Lung (tissue), 12 donors: ENCODE data around the gene PTPRJ. TPM values are rescaled to one million over a fixed set of nuclear protein-coding genes. Genes with fewer than 3 reads are reported as not detected.
A peak's percentile ranks its signal among the peaks of the same experiment; 100 is the strongest.
"Not testable (repeated sequence)": the region's sequence is repeated elsewhere in the genome, so short reads cannot be mapped to it uniquely, and the experiment has no call there.

Experiments used
- ATAC-seq: fragments of 200-7000 bp; cut with Tn5 transposase; one replicate; pipeline ENCODE4 v1.9.1; 2020; ENCODE audit warnings: moderate number of reproducible peaks; ENCODE audit not compliant: insufficient read depth, low FRiP score
- DNase-seq, 3 donors: peaks; one replicate each; pipeline ENCODE4 v3.0.0-alpha.2; 2013 to 2017
- H3K27ac ChIP-seq, 2 donors: one replicate each; pipeline ENCODE4 v1.5.1; 2013; ENCODE audit warnings: mild to moderate bottlenecking in 2 of 2, moderate library complexity in 2 of 2, control low read depth in 1 of 2, inconsistent platforms in 1 of 2, low read depth in 1 of 2, low read length in 1 of 2
- H3K27me3 ChIP-seq, 3 donors: one replicate each; pipeline ENCODE4 v1.5.1; 2013; ENCODE audit warnings: low read length in 2 of 3; ENCODE audit not compliant: control insufficient read depth in 3 of 3, insufficient read depth in 3 of 3
- H3K36me3 ChIP-seq, 4 donors: one replicate each; pipeline ENCODE4 v1.5.1; 2013; ENCODE audit warnings: low read length in 4 of 4, mild to moderate bottlenecking in 1 of 4, moderate library complexity in 1 of 4; ENCODE audit not compliant: control insufficient read depth in 4 of 4, insufficient read depth in 4 of 4
- H3K4me1 ChIP-seq, 5 donors: one replicate each; pipeline ENCODE4 v1.5.1; 2013; ENCODE audit warnings: low read length in 5 of 5, mild to moderate bottlenecking in 2 of 5, moderate library complexity in 1 of 5; ENCODE audit not compliant: control insufficient read depth in 5 of 5, insufficient read depth in 5 of 5
- H3K4me3 ChIP-seq: one replicate; pipeline ENCODE4 v1.5.1; 2013; ENCODE audit warnings: mild to moderate bottlenecking, control low read depth, moderate library complexity
- H3K9ac ChIP-seq, 2 donors: one replicate each; pipeline ENCODE4 v1.5.1; 2013; ENCODE audit warnings: low read length in 2 of 2, control low read depth in 1 of 2; ENCODE audit not compliant: insufficient read depth in 1 of 2
- H3K9me3 ChIP-seq, 4 donors: one replicate each; pipeline ENCODE4 v1.5.1; 2013; ENCODE audit warnings: low read length in 3 of 4, mild to moderate bottlenecking in 1 of 4, moderate library complexity in 1 of 4; ENCODE audit not compliant: control insufficient read depth in 4 of 4, insufficient read depth in 3 of 4
- CTCF ChIP-seq: IDR thresholded peaks from 2 replicates; pipeline ENCODE4 v1.5.1; 2012; ENCODE audit warnings: mild to moderate bottlenecking; ENCODE audit errors: control extremely low read depth, extremely low read depth
- WGBS, 2 donors: extraction: QIAGEN DNeasy Blood & Tissue Kit; methylation state at CpG; one replicate each; pipeline ENCODE4 v1.1.7; 2013; 5-methylcytosine and 5-hydroxymethylcytosine counted together
- polyA plus RNA-seq, 2 donors: library from polyadenylated mRNA; stranded (reverse); fragments of 200-250 nt; gene quantifications; one replicate each; pipeline ENCODE4 v1.2.1, GENCODE V29; 2013
- total RNA-seq, 2 donors: library from RNA; depleted of rRNA in 1 of 2; stranded (reverse); fragments of >200 nt in 1 of 2; gene quantifications; one replicate each; pipeline ENCODE4 v1.2.1, GENCODE V29; 2014 to 2021
- donor health status: control.
- donor health status: control.
- donor health status: Bipolar disorder and iron deficiency.
- donor health status: healthy.
- donor health status: DM: yes; HTN: yes; CAD: no.

PTPRJ gene
- total and polyA plus RNA-seq, 4 donors, result 3.9 to 51.4 (median 32.0) TPM

DNA sequence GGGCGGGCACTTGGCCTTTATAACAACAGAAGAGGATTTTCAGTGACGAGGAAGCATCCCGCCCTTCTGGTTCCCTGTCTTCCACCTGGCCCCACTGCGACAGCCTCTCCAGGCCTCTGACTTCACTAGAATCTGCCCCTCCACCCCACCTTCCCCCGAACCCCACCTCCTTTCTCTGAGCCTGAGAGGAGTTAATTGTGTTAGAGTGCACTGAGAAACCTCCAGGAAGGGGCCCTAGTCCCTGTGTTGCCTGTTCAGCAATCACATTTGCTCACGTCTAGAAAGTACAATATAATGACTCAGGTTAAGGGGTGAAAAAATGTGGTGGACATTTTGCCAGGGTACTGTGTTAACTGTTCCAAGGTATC is 38.8 kb downstream of the PTPRJ start:
- Histone ChIP-seq H3K9me3 (no peaks in the 10 kb centered on the region), H3K27ac (peak overlapping the region in 1 of 2 donors; percentile 68), H3K4me1 (peaks cover 0 to 23% (median 11%) of the 10 kb centered on the region in 5 donors), H3K9ac (peak overlapping the region; percentile 58 to 74), H3K36me3 (no peaks in the 10 kb centered on the region), H3K4me3 (no peak overlapping the region), H3K27me3 (no peaks in the 10 kb centered on the region)
- ATAC-seq (peak; percentile 30), DNase-seq (peak; percentile 59 to 74 (median 63))
- no peak for TF ChIP-seq CTCF
- 27 to 56% methylated on average over 6 of the region's 6 CpGs for WGBS, 2 donors

GRCh38 chr11:48019595-48019994 is 39.2 kb downstream of the PTPRJ start:
- H3K36me3 ChIP-seq, result no peaks in the 10 kb centered on the region
- DNase-seq (no peak), ATAC-seq (no peak)
- H3K4me1 ChIP-seq, result peaks cover 0 to 23% (median 11%) of the 10 kb centered on the region in 5 donors
- H3K27ac ChIP-seq, result peak overlapping the region in 1 of 2 donors; percentile 68
- H3K9me3 ChIP-seq, result no peaks in the 10 kb centered on the region
- WGBS, 2 donors, result 62 to 65% methylated on average over 8 of the region's 8 CpGs
- no peaks in the 10 kb centered on the region for H3K27me3 ChIP-seq
- peak overlapping the region in 1 of 2 donors; percentile 32 for H3K9ac ChIP-seq
- TF ChIP-seq CTCF, result no peak
- H3K4me3 ChIP-seq, result no peak overlapping the region

GRCh38 chr11:48020092-48020755 is 39.9 kb downstream of the PTPRJ start:
- Histone ChIP-seq H3K4me1 (peaks cover 0 to 23% (median 11%) of the 10 kb centered on the region in 5 donors), H3K27ac (peak overlapping the region in 1 of 2 donors; percentile 43), H3K36me3 (no peaks in the 10 kb centered on the region), H3K4me3 (no peak overlapping the region), H3K27me3 (no peaks in the 10 kb centered on the region), H3K9me3 (no peaks in the 10 kb centered on the region), H3K9ac (no peak overlapping the region)
- DNase-seq (no peak), ATAC-seq (peak; percentile 63)
- peak; percentile 4 for TF ChIP-seq CTCF
- WGBS, 2 donors, result 49 to 75% methylated on average over 17 of the region's 17 CpGs

GRCh38 chr11:48021201-48021820 is 41.0 kb downstream of the PTPRJ start:
- ATAC-seq, H3K27ac ChIP-seq, H3K27me3 ChIP-seq, DNase-seq, H3K9ac ChIP-seq, H3K9me3 ChIP-seq, H3K36me3 ChIP-seq, H3K4me3 ChIP-seq: not testable (repeated sequence)
- 96% methylated on average over 10 of the region's 10 CpGs for WGBS, 2 donors
- peaks cover 0 to 23% (median 11%) of the 10 kb centered on the region in 5 donors for H3K4me1 ChIP-seq
